GM10266 (cell line): ENCODE measurements around the gene TRIO.

Experiments used
- DNase-seq: peaks from one replicate; pipeline ENCODE4 v3.0.0; 2012; ENCODE audit errors: extremely low spot score
- TF ChIP-seq, protein P1 (sequence below): IDR thresholded peaks from 2 replicates; pipeline ENCODE4 v1.5.1; 2012; ENCODE audit warnings: mild to moderate bottlenecking, low read depth; ENCODE audit not compliant: control insufficient read depth, insufficient read depth; ENCODE audit errors: missing control alignments

The TRIO gene

GRCh38 chr5:14440582-14441431, 297.7 kb downstream of the TRIO start:
- no peak for DNase-seq

DNA sequence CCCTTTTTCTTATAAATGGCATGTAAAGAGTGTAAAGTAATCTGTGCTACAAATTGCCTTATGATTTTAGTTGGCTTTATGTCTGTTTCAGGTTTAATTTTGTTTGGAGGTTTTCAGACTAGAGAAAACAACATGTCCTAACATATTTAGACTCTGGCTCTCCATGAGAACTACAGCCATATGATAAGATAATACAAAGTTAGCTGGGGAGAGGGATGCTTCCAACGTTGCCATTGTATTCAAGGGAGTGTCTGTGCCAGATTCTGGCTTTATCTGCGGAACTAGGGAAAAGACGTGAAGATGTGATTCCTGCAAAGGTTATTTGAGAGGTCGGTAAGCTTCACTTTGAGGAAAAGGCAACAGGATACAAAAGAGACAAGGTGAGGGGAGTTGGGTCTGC, 298.5 kb downstream of the TRIO start:
- DNase-seq, result no peak
- TF ChIP-seq, protein P1, sequence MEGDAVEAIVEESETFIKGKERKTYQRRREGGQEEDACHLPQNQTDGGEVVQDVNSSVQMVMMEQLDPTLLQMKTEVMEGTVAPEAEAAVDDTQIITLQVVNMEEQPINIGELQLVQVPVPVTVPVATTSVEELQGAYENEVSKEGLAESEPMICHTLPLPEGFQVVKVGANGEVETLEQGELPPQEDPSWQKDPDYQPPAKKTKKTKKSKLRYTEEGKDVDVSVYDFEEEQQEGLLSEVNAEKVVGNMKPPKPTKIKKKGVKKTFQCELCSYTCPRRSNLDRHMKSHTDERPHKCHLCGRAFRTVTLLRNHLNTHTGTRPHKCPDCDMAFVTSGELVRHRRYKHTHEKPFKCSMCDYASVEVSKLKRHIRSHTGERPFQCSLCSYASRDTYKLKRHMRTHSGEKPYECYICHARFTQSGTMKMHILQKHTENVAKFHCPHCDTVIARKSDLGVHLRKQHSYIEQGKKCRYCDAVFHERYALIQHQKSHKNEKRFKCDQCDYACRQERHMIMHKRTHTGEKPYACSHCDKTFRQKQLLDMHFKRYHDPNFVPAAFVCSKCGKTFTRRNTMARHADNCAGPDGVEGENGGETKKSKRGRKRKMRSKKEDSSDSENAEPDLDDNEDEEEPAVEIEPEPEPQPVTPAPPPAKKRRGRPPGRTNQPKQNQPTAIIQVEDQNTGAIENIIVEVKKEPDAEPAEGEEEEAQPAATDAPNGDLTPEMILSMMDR, result no peak

More at GRCh38 chr5:14440582-14441431, 297.7 kb downstream of the TRIO start:
- TF ChIP-seq, protein P1, result no peak

DNA sequence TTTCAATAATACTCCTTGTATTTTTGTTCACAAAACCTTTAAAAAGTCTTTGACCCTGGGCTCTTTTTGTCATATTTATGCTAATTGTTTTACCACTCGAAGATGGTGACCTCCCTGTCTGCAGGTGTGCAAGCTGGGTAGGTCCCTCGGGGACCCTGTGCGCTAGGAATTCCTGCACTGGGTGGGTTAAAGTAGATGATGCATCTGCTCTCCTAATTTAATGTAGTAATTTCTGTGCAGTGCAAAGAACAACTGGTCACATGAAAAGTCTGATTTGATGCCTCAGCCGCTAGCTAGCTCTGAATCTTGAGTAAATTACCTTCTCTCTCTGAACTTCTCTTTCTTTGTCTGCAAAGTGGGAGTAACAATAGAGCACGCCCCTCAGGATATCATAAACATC, 299.4 kb downstream of the TRIO start:
- TF ChIP-seq, protein P1, result no peak
- no peak for DNase-seq

GRCh38 chr5:14443671-14444093, 300.5 kb downstream of the TRIO start:
- TF ChIP-seq, protein P1, result no peak
- DNase-seq, result no peak

DNA sequence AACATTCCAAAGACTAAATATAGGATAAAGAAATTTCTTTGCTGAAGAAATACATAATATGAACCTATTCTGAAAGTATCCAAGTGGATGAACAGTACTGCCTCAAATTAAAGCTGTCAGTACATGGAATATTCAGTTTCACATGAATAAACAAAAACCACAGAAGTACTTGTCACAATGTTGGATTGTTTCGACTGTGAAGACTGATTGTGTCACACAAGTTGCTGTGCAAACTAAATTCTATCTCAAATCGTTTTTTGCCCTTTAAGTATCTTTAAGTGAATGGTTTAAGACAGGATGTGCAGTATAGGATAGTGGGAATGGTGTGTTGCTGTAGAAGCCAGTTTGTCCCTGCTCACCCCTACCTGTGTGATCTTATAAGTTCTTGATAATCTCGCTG, 301.0 kb downstream of the TRIO start:
- DNase-seq, result no peak
- TF ChIP-seq, protein P1, result no peak

DNA sequence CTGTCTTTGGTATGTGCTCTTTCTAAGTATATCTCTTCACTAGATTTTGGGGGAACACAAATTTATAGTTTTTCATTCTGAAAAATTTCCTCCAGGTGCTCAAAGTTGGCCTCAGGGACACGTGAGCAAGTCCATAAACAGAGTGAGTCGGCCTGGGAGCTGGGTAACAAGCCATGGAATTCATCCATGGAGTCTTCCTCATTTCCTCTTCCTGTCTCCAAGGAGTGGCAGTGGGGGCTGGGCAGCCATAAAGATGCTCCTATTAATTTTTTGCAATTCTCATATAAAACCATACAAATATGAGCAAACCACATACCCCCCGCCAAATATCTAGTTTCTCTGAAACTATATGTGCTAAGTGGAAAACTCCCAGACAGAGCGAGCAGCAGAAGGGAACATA, 301.9 kb downstream of the TRIO start:
- TF ChIP-seq, protein P1, result no peak
- no peak for DNase-seq

DNA sequence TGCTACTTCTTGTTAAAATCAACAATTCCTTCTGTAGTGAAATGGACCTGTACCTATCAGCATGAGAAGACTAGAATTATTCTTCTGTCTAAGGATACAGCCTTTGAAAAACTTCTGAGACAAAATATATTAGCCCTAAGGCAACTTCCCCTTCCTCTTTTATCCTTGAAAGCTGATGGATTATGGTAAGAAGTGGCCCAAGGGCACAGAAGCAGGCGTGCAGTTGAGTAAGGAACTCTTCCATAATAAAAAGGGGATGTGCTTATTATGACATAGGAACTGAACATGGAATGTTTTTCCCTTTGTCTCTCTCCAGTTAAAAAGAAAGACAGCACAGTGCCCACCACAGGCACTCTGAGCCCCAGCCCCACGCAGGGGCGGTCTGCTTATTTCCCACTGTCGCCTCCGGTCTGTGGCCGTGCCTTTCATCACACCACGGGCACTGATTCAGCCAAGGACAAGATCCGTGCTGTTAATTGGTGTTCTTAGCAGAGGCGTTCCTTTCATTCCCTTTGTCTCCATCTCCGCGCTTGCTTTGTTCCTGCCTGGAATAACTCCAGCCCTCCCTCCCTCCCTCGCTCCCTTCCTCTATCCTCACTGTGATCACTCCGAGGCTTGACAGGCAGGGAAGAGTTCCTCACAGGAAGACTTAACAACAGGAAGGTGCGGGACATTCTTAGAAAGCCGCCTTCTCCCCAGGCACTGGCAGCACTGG, 302.6 kb downstream of the TRIO start:
- TF ChIP-seq, protein P1, result no peak
- no peak for DNase-seq
